Mesenchymal stem cell (in vitro differentiated cells and primary cell): ENCODE data around the gene ABLIM2.

Source experiments
- DNase-seq: peaks from one replicate; pipeline ENCODE4 v3.0.0-alpha.2; 2013
- H2AFZ ChIP-seq: one replicate; pipeline ENCODE4 v1.6.1; 2013; ENCODE audit warnings: low read depth, mild to moderate bottlenecking, control low read depth, inconsistent platforms, low read length, moderate library complexity
- H2AK5ac ChIP-seq: 2 replicates; pipeline ENCODE4 v1.6.1; 2013; ENCODE audit warnings: low read length, moderate library complexity, mild to moderate bottlenecking, inconsistent platforms; ENCODE audit not compliant: severe bottlenecking
- H2BK120ac ChIP-seq: one replicate; pipeline ENCODE4 v1.6.1; 2013; ENCODE audit warnings: low read depth, mild to moderate bottlenecking, inconsistent platforms, low read length, moderate library complexity
- H2BK12ac ChIP-seq, 2 experiments: one replicate each; pipeline ENCODE4 v1.6.1; 2013; ENCODE audit warnings: inconsistent platforms in 2 of 2, low read length in 2 of 2, mild to moderate bottlenecking in 2 of 2, moderate library complexity in 2 of 2, control low read depth in 1 of 2
- H2BK15ac ChIP-seq: one replicate; pipeline ENCODE4 v1.6.1; 2013; ENCODE audit warnings: mild to moderate bottlenecking, low read depth, inconsistent platforms; ENCODE audit not compliant: poor library complexity, severe bottlenecking
- H2BK5ac ChIP-seq: 2 replicates; pipeline ENCODE4 v1.6.1; 2013; ENCODE audit warnings: low read depth, mild to moderate bottlenecking, low read length, control low read depth, inconsistent platforms; ENCODE audit not compliant: poor library complexity, severe bottlenecking
- H3K14ac ChIP-seq, 2 experiments: one replicate each; pipeline ENCODE4 v1.6.1; 2013; ENCODE audit warnings: inconsistent platforms in 2 of 2, low read length in 2 of 2, control low read depth in 1 of 2, mild to moderate bottlenecking in 1 of 2, moderate library complexity in 1 of 2
- H3K18ac ChIP-seq, 2 experiments: one replicate each; pipeline ENCODE4 v1.6.1; 2013; ENCODE audit warnings: inconsistent platforms in 2 of 2, low read length in 2 of 2, control low read depth in 1 of 2, low read depth in 1 of 2, mild to moderate bottlenecking in 1 of 2
- H3K23ac ChIP-seq, 2 experiments: one replicate each; pipeline ENCODE4 v1.6.1; 2013; ENCODE audit warnings: inconsistent platforms in 2 of 2, low read length in 2 of 2, mild to moderate bottlenecking in 2 of 2, moderate library complexity in 2 of 2, control low read depth in 1 of 2
- H3K27ac ChIP-seq: 2 replicates; pipeline ENCODE4 v1.5.1; 2013; ENCODE audit warnings: mild to moderate bottlenecking, moderate library complexity, low read length, control low read depth, inconsistent platforms; ENCODE audit not compliant: poor library complexity, severe bottlenecking
- H3K27me3 ChIP-seq, 2 experiments: 2 replicates each; pipeline versions ENCODE4 v1.6.1 to v1.7.0; 2013; ENCODE audit warnings: low read length in 2 of 2, mild to moderate bottlenecking in 2 of 2, moderate library complexity in 2 of 2, control low read depth in 1 of 2, inconsistent platforms in 1 of 2; ENCODE audit not compliant: control insufficient read depth in 1 of 2, insufficient read depth in 1 of 2
- H3K36me3 ChIP-seq, 2 experiments: 2 replicates each; pipeline versions ENCODE4 v1.6.1 to v1.7.0; 2013; ENCODE audit warnings: low read length in 2 of 2, control low read depth in 1 of 2, inconsistent platforms in 1 of 2, low read depth in 1 of 2, mild to moderate bottlenecking in 1 of 2; ENCODE audit not compliant: insufficient read depth in 2 of 2, control insufficient read depth in 1 of 2
- H3K4ac ChIP-seq, 2 experiments: one replicate each; pipeline ENCODE4 v1.6.1; 2013; ENCODE audit warnings: inconsistent platforms in 2 of 2, low read length in 2 of 2, mild to moderate bottlenecking in 2 of 2, moderate library complexity in 2 of 2, control low read depth in 1 of 2, low read depth in 1 of 2
- H3K4me1 ChIP-seq: 2 replicates; pipeline ENCODE4 v1.6.1; 2013; ENCODE audit warnings: low read depth, low read length, control low read depth; ENCODE audit not compliant: control insufficient read depth, insufficient read depth
- H3K4me2 ChIP-seq: 2 replicates; pipeline ENCODE4 v1.6.1; 2013; ENCODE audit warnings: low read length, mild to moderate bottlenecking, inconsistent platforms; ENCODE audit not compliant: poor library complexity, severe bottlenecking
- H3K4me3 ChIP-seq, 2 experiments: 2 replicates each; pipeline versions ENCODE4 v1.5.1 to v1.7.0; 2013; ENCODE audit warnings: low read length in 2 of 2, mild to moderate bottlenecking in 2 of 2, control low read depth in 1 of 2, low read depth in 1 of 2; ENCODE audit not compliant: insufficient read depth in 1 of 2
- H3K79me1 ChIP-seq: replicated peaks from 2 replicates; pipeline ENCODE4 v1.6.1; 2013; ENCODE audit warnings: mild to moderate bottlenecking, control low read depth, low read length, inconsistent platforms; ENCODE audit not compliant: poor library complexity, severe bottlenecking
- H3K9ac ChIP-seq: 2 replicates; pipeline ENCODE4 v1.7.0; 2013; ENCODE audit warnings: mild to moderate bottlenecking, low read length, moderate library complexity
- H3K9me3 ChIP-seq: 2 replicates; pipeline ENCODE4 v1.7.0; 2013; ENCODE audit warnings: mild to moderate bottlenecking, low read length; ENCODE audit not compliant: control insufficient read depth
- H4K8ac ChIP-seq: one replicate; pipeline ENCODE4 v1.6.1; 2013; ENCODE audit warnings: inconsistent platforms, mild to moderate bottlenecking, low read length, moderate library complexity
- H4K91ac ChIP-seq: one replicate; pipeline ENCODE4 v1.6.1; 2013; ENCODE audit warnings: mild to moderate bottlenecking, low read length, inconsistent platforms
- WGBS: methylation state at CpG from one replicate; pipeline ENCODE4 v1.1.7; 2013; ENCODE audit warnings: mixed read lengths; 5-methylcytosine and 5-hydroxymethylcytosine counted together

Gene ABLIM2

GRCh38 chr4:8105306-8106100, 53.1 kb downstream of the ABLIM2 start:
- peaks cover 22% of the 10 kb centered on the region for H3K4me1 ChIP-seq
- H3K23ac ChIP-seq = no peak overlapping the region
- H4K91ac ChIP-seq = no peak overlapping the region
- 88% methylated on average over 32 of the region's 32 CpGs for WGBS
- H2BK120ac ChIP-seq = no peak overlapping the region
- H3K4ac ChIP-seq = no peak overlapping the region
- H2BK15ac ChIP-seq = no peak overlapping the region
- no peak overlapping the region for H2AFZ ChIP-seq
- no peak overlapping the region for H3K14ac ChIP-seq
- no peak overlapping the region for H4K8ac ChIP-seq
- H3K27ac ChIP-seq = no peak overlapping the region
- H2AK5ac ChIP-seq = no peak overlapping the region
- no peak overlapping the region for H3K18ac ChIP-seq
- peaks cover 5% of the 10 kb centered on the region for H3K9me3 ChIP-seq
- no peak overlapping the region for H3K9ac ChIP-seq
- no peak overlapping the region for H3K4me2 ChIP-seq
- DNase-seq = no peak
- H3K4me3 ChIP-seq = no peak overlapping the region
- H3K27me3 ChIP-seq = peaks cover 93 to 96% of the 10 kb centered on the region in 2 experiments
- H2BK12ac ChIP-seq = no peak overlapping the region
- H3K36me3 ChIP-seq = no peaks in the 10 kb centered on the region
- no peak overlapping the region for H2BK5ac ChIP-seq
- H3K79me1 ChIP-seq = no peaks in the 10 kb centered on the region

GRCh38 chr4:8104491-8105305, 53.9 kb downstream of the ABLIM2 start:
- Histone ChIP-seq H3K27me3 (peaks cover 89 to 90% of the 10 kb centered on the region in 2 experiments), H3K9me3 (peaks cover 5% of the 10 kb centered on the region), H2AK5ac (no peak overlapping the region), H3K23ac (no peak overlapping the region), H3K4me3 (no peak overlapping the region), H3K36me3 (no peaks in the 10 kb centered on the region), H2BK5ac (no peak overlapping the region), H3K18ac (no peak overlapping the region), H2BK12ac (no peak overlapping the region), H4K8ac (no peak overlapping the region), H2AFZ (no peak overlapping the region), H3K79me1 (no peaks in the 10 kb centered on the region), H2BK15ac (no peak overlapping the region), H3K14ac (no peak overlapping the region), H3K4me1 (peaks cover 17% of the 10 kb centered on the region), H3K4me2 (no peak overlapping the region), H3K9ac (no peak overlapping the region), H3K4ac (no peak overlapping the region), H3K27ac (no peak overlapping the region), H4K91ac (no peak overlapping the region), H2BK120ac (no peak overlapping the region)
- DNase-seq = no peak
- 74% methylated on average over 22 of the region's 22 CpGs for WGBS

- 74% methylated on average over 19 of the region's 21 CpGs for WGBS
Observed at GRCh38 chr4:8103421-8104390, 54.9 kb downstream of the ABLIM2 start.

More at GRCh38 chr4:8103421-8104390, 54.9 kb downstream of the ABLIM2 start:
- Histone ChIP-seq H3K27me3 (peaks cover 83 to 85% of the 10 kb centered on the region in 2 experiments), H2AFZ (no peak overlapping the region), H3K27ac (no peak overlapping the region), H3K9ac (no peak overlapping the region), H4K91ac (no peak overlapping the region), H3K14ac (no peak overlapping the region), H2BK12ac (no peak overlapping the region), H3K18ac (no peak overlapping the region), H3K79me1 (no peaks in the 10 kb centered on the region), H3K4ac (no peak overlapping the region), H2BK120ac (no peak overlapping the region), H2AK5ac (no peak overlapping the region), H2BK15ac (no peak overlapping the region), H3K4me1 (peaks cover 14% of the 10 kb centered on the region), H3K36me3 (no peaks in the 10 kb centered on the region), H3K9me3 (peaks cover 5% of the 10 kb centered on the region), H3K23ac (no peak overlapping the region), H4K8ac (no peak overlapping the region), H3K4me3 (no peak overlapping the region), H3K4me2 (no peak overlapping the region), H2BK5ac (no peak overlapping the region)
- DNase-seq = no peak
